Measurements from ENCODE around the gene DLG2. TPM values are rescaled to one million over a fixed set of nuclear protein-coding genes. Genes with fewer than 3 reads are reported as not detected.

The DLG2 gene
- total and polyA plus RNA-seq, 2 of the 8 experiments (the other 6 are each of a cell fraction or from before 2014, with no cell fraction given): 1.7 to 14.3 TPM

DNA sequence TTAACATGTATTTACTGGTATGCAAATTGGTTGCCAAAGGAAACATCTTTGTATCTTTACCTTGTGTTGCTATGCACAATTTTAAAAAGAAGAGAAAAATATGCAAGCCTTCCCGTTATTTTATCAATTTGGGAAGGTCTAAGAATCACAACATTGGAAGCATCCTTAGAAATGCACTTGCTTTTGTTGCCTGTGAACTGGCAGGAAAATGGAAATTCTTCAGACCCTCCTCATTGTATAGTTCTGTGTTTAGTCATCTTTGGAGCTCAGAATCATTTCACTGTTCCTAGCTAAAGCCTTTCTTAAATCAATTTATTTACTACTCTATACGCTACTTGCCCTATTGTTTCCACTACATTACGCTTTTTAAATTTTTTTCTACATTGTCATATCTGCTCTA, 574.5 kb downstream of the DLG2 start:
- no peaks in the 10 kb centered on the region; the same call in 1 of the 2 replicates for H3K23me2 ChIP-seq (ENCODE audit: low read depth, low read length)
- no peak overlapping the region for H3K4me2 ChIP-seq (ENCODE audit: insufficient read depth in 1 of 2, low read depth in 2 of 2, low read length in 2 of 2)
- no peak overlapping the region for H4K91ac ChIP-seq (replicated peaks; ENCODE audit: insufficient read length, low read length)
- TF ChIP-seq SUZ12 (IDR thresholded peaks at IDR 0.05; ENCODE audit: low read length) (no peak), POLR2AphosphoS5 (IDR thresholded peaks at IDR 0.05; ENCODE audit: low read depth, low read length) (no peak), RNF2 (IDR thresholded peaks at IDR 0.05; ENCODE audit: borderline replicate concordance, low read depth, low read length, missing control alignments, poor library complexity, severe bottlenecking) (no peak), EGR1 (IDR thresholded peaks at IDR 0.05; ENCODE audit: borderline replicate concordance, low read depth, low read length) (no peak), BRCA1 (IDR thresholded peaks at IDR 0.05; ENCODE audit: low read depth, low read length) (no peak), CTBP2 (IDR thresholded peaks at IDR 0.05; ENCODE audit: borderline replicate concordance, insufficient read depth, insufficient read length, low read length) (no peak), SP2 (IDR thresholded peaks at IDR 0.05; ENCODE audit: low read length) (no peak), CBX8 (IDR thresholded peaks at IDR 0.05; ENCODE audit: borderline replicate concordance, low read depth, low read length) (no peak), KDM1A (IDR thresholded peaks at IDR 0.05; ENCODE audit: borderline replicate concordance, low read length) (no peak), GTF2F1 (IDR thresholded peaks at IDR 0.05; ENCODE audit: borderline replicate concordance, low read depth, low read length) (no peak), EP300 (IDR thresholded peaks at IDR 0.05; ENCODE audit: borderline replicate concordance in 1 of 2, low read depth in 2 of 2, low read length in 2 of 2) (no peak), KDM4A (IDR thresholded peaks at IDR 0.05; ENCODE audit: low read depth, low read length, severe bottlenecking) (no peak)
- TF ChIP-seq, protein P1, sequence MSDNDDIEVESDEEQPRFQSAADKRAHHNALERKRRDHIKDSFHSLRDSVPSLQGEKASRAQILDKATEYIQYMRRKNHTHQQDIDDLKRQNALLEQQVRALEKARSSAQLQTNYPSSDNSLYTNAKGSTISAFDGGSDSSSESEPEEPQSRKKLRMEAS (IDR thresholded peaks at IDR 0.05): no peak
- no peaks in the 10 kb centered on the region for H3K79me2 ChIP-seq (ENCODE audit: control insufficient read depth in 1 of 2, insufficient read depth in 2 of 2, low read length in 2 of 2)
- no peak overlapping the region for H4K8ac ChIP-seq (ENCODE audit: extremely low read depth, insufficient read depth, low read length)
- no peak overlapping the region for H2BK12ac ChIP-seq (ENCODE audit: low read depth, low read length)
- no peaks in the 10 kb centered on the region for H3K9me3 ChIP-seq (ENCODE audit: insufficient read depth in 2 of 2, low read depth in 1 of 2, low read length in 1 of 2)
- ChIA-PET POLR2A (ENCODE audit: partially characterized antibody) (no interaction called here), CTCF (ENCODE audit: partially characterized antibody) (interaction anchor here (0.8 kb wide), 1 partner anchor 12 kb away, joined by 3 read pairs; no protein-coding TSS in a partner anchor)
- no peak overlapping the region for H3K27ac ChIP-seq (ENCODE audit: low read depth, low read length)
- no peak for DNase-seq (ENCODE audit: low read depth in 1 of 2, low spot score in 2 of 2)
- H3K36me3 ChIP-seq (ENCODE audit: control insufficient read depth in 2 of 4, insufficient read depth in 4 of 4, low read length in 3 of 4): no peaks in the 10 kb centered on the region
- H3K23ac ChIP-seq (ENCODE audit: insufficient read length): no peak overlapping the region
- no peak overlapping the region for H3K9ac ChIP-seq (replicated peaks in 1 of 4; ENCODE audit: extremely low read depth in 1 of 4, low read depth in 3 of 4, low read length in 3 of 4)
- no peak overlapping the region for H2BK5ac ChIP-seq (ENCODE audit: low read depth, low read length)
- H3K56ac ChIP-seq (replicated peaks; ENCODE audit: insufficient read length, low read depth, low read length): no peak overlapping the region
- H2BK20ac ChIP-seq (ENCODE audit: low read length): no peak overlapping the region
- no peak overlapping the region for H3K14ac ChIP-seq (ENCODE audit: insufficient read length)
- no peak overlapping the region for H2AFZ ChIP-seq (ENCODE audit: low read length)
- FAIRE-seq: no peak
- H3K79me1 ChIP-seq (ENCODE audit: low read depth, low read length): no peaks in the 10 kb centered on the region
- no peak overlapping the region for H3K4ac ChIP-seq (replicated peaks; ENCODE audit: insufficient read length, low read depth, low read length)
- no peak overlapping the region for H3K18ac ChIP-seq (ENCODE audit: extremely low read depth, low read length)
- H2BK15ac ChIP-seq (ENCODE audit: low read length): no peak overlapping the region
- H4K5ac ChIP-seq (ENCODE audit: insufficient read length, low read depth, low read length): no peak overlapping the region
- no peak overlapping the region for H2BK120ac ChIP-seq (replicated peaks; ENCODE audit: low read depth, low read length)
- no peaks in the 10 kb centered on the region for H4K20me1 ChIP-seq (replicated peaks in 1 of 2; ENCODE audit: control insufficient read depth in 1 of 2, insufficient read depth in 2 of 2, low read length in 2 of 2)
- 93 to 100% methylated on average over 2 to 3 of the region's 3 CpGs for WGBS, 2 experiments (ENCODE audit: extremely low coverage in 1 of 2, insufficient coverage in 1 of 2, insufficient read length in 1 of 2, insufficient replicate concordance in 2 of 2, low coverage in 1 of 2, low lambda C conversion rate in 2 of 2, missing lambda C conversion rate in 1 of 2)
- peaks cover 0 to 3% (median 0%) of the 10 kb centered on the region in 4 experiments; a peak in 1 of 7 replicates for H3K4me1 ChIP-seq (replicated peaks in 1 of 4; ENCODE audit: control insufficient read depth in 3 of 4, insufficient read depth in 4 of 4, low read length in 3 of 4)
- H3K4me3 ChIP-seq (ENCODE audit: extremely low read depth in 1 of 4, insufficient read depth in 2 of 4, low read depth in 3 of 4, low read length in 4 of 4): no peak overlapping the region
- H3K27me3 ChIP-seq (replicated peaks in 1 of 4; ENCODE audit: control insufficient read depth in 3 of 4, extremely low read depth in 1 of 4, insufficient read depth in 3 of 4, low read length in 3 of 4): no peaks in the 10 kb centered on the region
- H2AK5ac ChIP-seq (ENCODE audit: low read depth, low read length): no peak overlapping the region
